22Rv1 (cell line): ENCODE data around the gene UBA1.

Source experiments
- CTCF ChIP-seq: fragments of 450-650 bp; IDR thresholded peaks from 2 replicates; pipeline ENCODE4 v1.5.1; 2017; ENCODE audit warnings: mild to moderate bottlenecking
- ZFX ChIP-seq: fragments of 450-650 bp; IDR thresholded peaks from 2 replicates; pipeline ENCODE4 v1.6.1; 2017; ENCODE audit warnings: antibody characterized with exemption, borderline replicate concordance

- TF ChIP-seq CTCF (no peak), ZFX (no peak)
Measured at GRCh38 chrX:47166126-47166525, 27.5 kb upstream of the UBA1 start.
